ENCODE results near the gene DHX32. TPM values are rescaled to one million over a fixed set of nuclear protein-coding genes. Genes with fewer than 3 reads are reported as not detected.
A peak's percentile ranks its signal among the peaks of the same experiment; 100 is the strongest.

Gene DHX32
- total and polyA plus RNA-seq, 2 experiments from 2014 or later, result 40.6 to 50.8 TPM

DNA sequence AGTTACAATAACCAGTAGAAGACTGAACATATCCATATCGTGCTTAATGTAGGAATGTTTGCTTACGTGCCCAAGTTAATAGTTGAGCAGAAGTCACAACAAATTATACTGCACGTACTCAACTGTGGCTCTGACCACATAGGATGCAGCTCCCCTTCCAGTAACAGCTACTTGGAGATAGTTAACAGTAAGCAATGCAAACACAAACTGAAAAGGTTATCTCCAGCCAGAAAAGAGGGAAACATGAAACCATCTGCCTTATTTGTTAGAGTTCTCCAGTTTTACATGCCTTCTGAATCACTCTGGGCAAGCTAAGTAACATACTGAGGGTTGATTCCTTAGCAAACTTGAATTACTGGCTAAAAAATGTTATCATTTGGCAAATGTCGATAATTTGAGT, 9.8 kb downstream of the DHX32 start:
- no peak overlapping the region for H3K27ac ChIP-seq
- no peaks in the 10 kb centered on the region for H3K27me3 ChIP-seq
- 53% methylated on average over 4 of the region's 4 CpGs for WGBS (ENCODE audit: low lambda C conversion rate, missing lambda C conversion rate)

GRCh38 chr10:125868372-125868975, 12.6 kb downstream of the DHX32 start:
- DNase-seq (ENCODE audit: low spot score), result peak; percentile 58
- no peaks in the 10 kb centered on the region for H3K9me2 ChIP-seq (replicated peaks; ENCODE audit: insufficient read depth)
- H3K79me2 ChIP-seq, result no peaks in the 10 kb centered on the region
- H3K27ac ChIP-seq, result no peak overlapping the region
- no peaks in the 10 kb centered on the region for H3K27me3 ChIP-seq
- no peak for TF ChIP-seq EZH2 (IDR thresholded peaks at IDR 0.05; ENCODE audit: borderline replicate concordance)
- TF ChIP-seq, protein P1, sequence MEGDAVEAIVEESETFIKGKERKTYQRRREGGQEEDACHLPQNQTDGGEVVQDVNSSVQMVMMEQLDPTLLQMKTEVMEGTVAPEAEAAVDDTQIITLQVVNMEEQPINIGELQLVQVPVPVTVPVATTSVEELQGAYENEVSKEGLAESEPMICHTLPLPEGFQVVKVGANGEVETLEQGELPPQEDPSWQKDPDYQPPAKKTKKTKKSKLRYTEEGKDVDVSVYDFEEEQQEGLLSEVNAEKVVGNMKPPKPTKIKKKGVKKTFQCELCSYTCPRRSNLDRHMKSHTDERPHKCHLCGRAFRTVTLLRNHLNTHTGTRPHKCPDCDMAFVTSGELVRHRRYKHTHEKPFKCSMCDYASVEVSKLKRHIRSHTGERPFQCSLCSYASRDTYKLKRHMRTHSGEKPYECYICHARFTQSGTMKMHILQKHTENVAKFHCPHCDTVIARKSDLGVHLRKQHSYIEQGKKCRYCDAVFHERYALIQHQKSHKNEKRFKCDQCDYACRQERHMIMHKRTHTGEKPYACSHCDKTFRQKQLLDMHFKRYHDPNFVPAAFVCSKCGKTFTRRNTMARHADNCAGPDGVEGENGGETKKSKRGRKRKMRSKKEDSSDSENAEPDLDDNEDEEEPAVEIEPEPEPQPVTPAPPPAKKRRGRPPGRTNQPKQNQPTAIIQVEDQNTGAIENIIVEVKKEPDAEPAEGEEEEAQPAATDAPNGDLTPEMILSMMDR (IDR thresholded peaks at IDR 0.05; ENCODE audit: poor library complexity), result peak; percentile 77
- TF ChIP-seq EZH2phosphoT487 (IDR thresholded peaks at IDR 0.05; ENCODE audit: low read depth, severe bottlenecking, unreplicated experiment), result no peak
- WGBS (ENCODE audit: low lambda C conversion rate, missing lambda C conversion rate), result 48% methylated on average over 7 of the region's 7 CpGs
- H4K20me1 ChIP-seq (ENCODE audit: insufficient read depth, poor library complexity, severe bottlenecking), result no peaks in the 10 kb centered on the region
- no peak overlapping the region for H3K4me3 ChIP-seq
- no peak overlapping the region for H2AFZ ChIP-seq
- H3K9me3 ChIP-seq (ENCODE audit: low read depth), result no peaks in the 10 kb centered on the region
- H3K4me2 ChIP-seq, result no peak overlapping the region
- H3K4me1 ChIP-seq (ENCODE audit: insufficient read depth), result no peaks in the 10 kb centered on the region
- H3K36me3 ChIP-seq (replicated peaks; ENCODE audit: insufficient read depth, low read depth), result no peaks in the 10 kb centered on the region

More for the DNA sequence above, 9.8 kb downstream of the DHX32 start:
- Histone ChIP-seq H3K4me3 (no peak overlapping the region), H3K9me3 (ENCODE audit: low read depth) (peaks cover 3% of the 10 kb centered on the region), H3K4me2 (no peak overlapping the region), H2AFZ (no peak overlapping the region), H4K20me1 (ENCODE audit: insufficient read depth, poor library complexity, severe bottlenecking) (no peaks in the 10 kb centered on the region), H3K9me2 (replicated peaks; ENCODE audit: insufficient read depth) (no peaks in the 10 kb centered on the region), H3K79me2 (peaks cover 2% of the 10 kb centered on the region), H3K36me3 (replicated peaks; ENCODE audit: insufficient read depth, low read depth) (peaks cover 4% of the 10 kb centered on the region), H3K4me1 (ENCODE audit: insufficient read depth) (no peaks in the 10 kb centered on the region)
- TF ChIP-seq, protein P1 (IDR thresholded peaks at IDR 0.05; ENCODE audit: poor library complexity), result no peak
- TF ChIP-seq EZH2 (IDR thresholded peaks at IDR 0.05; ENCODE audit: borderline replicate concordance) (no peak), EZH2phosphoT487 (IDR thresholded peaks at IDR 0.05; ENCODE audit: low read depth, severe bottlenecking, unreplicated experiment) (no peak)
- no peak for DNase-seq (ENCODE audit: low spot score)

DNA sequence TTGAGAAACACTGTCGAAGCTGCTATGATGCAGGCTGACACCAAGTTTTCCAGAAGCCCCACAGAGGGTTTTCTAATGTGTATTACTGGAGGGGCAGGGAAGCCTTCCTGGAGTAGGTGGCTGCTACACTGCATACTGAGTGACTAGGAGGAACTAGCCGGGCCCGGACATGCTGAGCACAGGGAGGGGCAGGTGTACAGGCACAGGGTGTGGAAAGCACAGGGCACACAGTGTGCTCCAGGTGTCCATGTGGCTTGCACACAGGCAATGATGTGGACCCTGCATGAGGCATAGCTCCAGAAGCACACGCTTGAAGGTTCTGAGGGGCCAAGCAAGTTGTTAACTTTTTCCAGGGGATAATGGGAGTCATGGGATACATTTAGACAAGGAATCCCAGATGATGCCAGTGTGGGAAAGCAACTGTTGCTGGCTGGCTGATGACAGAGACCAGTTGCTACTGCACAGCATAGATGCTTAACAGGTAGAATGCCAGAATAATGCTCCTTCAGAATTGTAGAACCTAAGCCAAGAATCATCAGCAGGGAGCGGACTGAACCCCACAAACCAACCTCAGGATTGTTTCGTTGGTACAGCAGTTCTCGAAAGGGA, 14.6 kb downstream of the DHX32 start:
- H3K27me3 ChIP-seq, result no peaks in the 10 kb centered on the region
- TF ChIP-seq, protein P1 (IDR thresholded peaks at IDR 0.05; ENCODE audit: poor library complexity), result no peak
- TF ChIP-seq EZH2phosphoT487 (IDR thresholded peaks at IDR 0.05; ENCODE audit: low read depth, severe bottlenecking, unreplicated experiment) (no peak), EZH2 (IDR thresholded peaks at IDR 0.05; ENCODE audit: borderline replicate concordance) (no peak)
- H3K27ac ChIP-seq, result no peak overlapping the region
- H3K9me3 ChIP-seq (ENCODE audit: low read depth), result no peaks in the 10 kb centered on the region
- WGBS (ENCODE audit: low lambda C conversion rate, missing lambda C conversion rate), result 94% methylated on average over 7 of the region's 7 CpGs
- no peaks in the 10 kb centered on the region for H3K9me2 ChIP-seq (replicated peaks; ENCODE audit: insufficient read depth)
- no peak overlapping the region for H3K4me3 ChIP-seq
- no peaks in the 10 kb centered on the region for H4K20me1 ChIP-seq (ENCODE audit: insufficient read depth, poor library complexity, severe bottlenecking)
- H3K4me1 ChIP-seq (ENCODE audit: insufficient read depth), result no peaks in the 10 kb centered on the region
- no peaks in the 10 kb centered on the region for H3K36me3 ChIP-seq (replicated peaks; ENCODE audit: insufficient read depth, low read depth)
- no peak overlapping the region for H3K4me2 ChIP-seq
- no peaks in the 10 kb centered on the region for H3K79me2 ChIP-seq
- H2AFZ ChIP-seq, result no peak overlapping the region
- no peak for DNase-seq (ENCODE audit: low spot score)

Measured in hepatocyte (in vitro differentiated cells).